HG03457 (cell line): Measurements from ENCODE around the gene GUCY2F.

Experiments
- ATAC-seq: cut with Tn5 transposase; IDR thresholded peaks from one replicate; pipeline ENCODE4 v1.9.1; 2021; ENCODE audit warnings: moderate number of reproducible peaks; ENCODE audit not compliant: unreplicated experiment

Gene GUCY2F

GRCh38 chrX:109481986-109482385 is at the start of gene GUCY2F:
TSS of gene GUCY2F (minus strand) at chrX:109482086. CDS start at chrX:109475936, 6,150 bp downstream.
- ATAC-seq: no peak

- ATAC-seq: no peak
These were observed 37.1 kb upstream of the GUCY2F start for GRCh38 chrX:109519001-109519400.

GRCh38 chrX:109511113-109511512 is 29.2 kb upstream of the GUCY2F start:
- ATAC-seq: no peak

- ATAC-seq: no peak
These were observed 27.0 kb upstream of the GUCY2F start for GRCh38 chrX:109508915-109509314.

- no peak for ATAC-seq
These were observed 19.3 kb upstream of the GUCY2F start for GRCh38 chrX:109501176-109501575.

GRCh38 chrX:109498434-109498833 is 16.5 kb upstream of the GUCY2F start:
- ATAC-seq: no peak

- ATAC-seq: no peak
These were observed 7.3 kb upstream of the GUCY2F start for GRCh38 chrX:109489174-109489573.

- ATAC-seq: no peak
These were observed 5.8 kb upstream of the GUCY2F start for GRCh38 chrX:109487640-109488039.

GRCh38 chrX:109485470-109486340 is 3.8 kb upstream of the GUCY2F start:
- no peak for ATAC-seq

- ATAC-seq: no peak
These were observed 3.0 kb upstream of the GUCY2F start for GRCh38 chrX:109484886-109485285.

GRCh38 chrX:109475174-109475891 is 6.6 kb downstream of the GUCY2F start:
- ATAC-seq: no peak

GRCh38 chrX:109472939-109473735 is 8.7 kb downstream of the GUCY2F start:
- ATAC-seq: no peak

- ATAC-seq: no peak
These were observed 17.7 kb downstream of the GUCY2F start for GRCh38 chrX:109464231-109464630.

GRCh38 chrX:109463784-109464183 is 18.1 kb downstream of the GUCY2F start:
- no peak for ATAC-seq

GRCh38 chrX:109448282-109448938 is 33.5 kb downstream of the GUCY2F start:
- no peak for ATAC-seq

- no peak for ATAC-seq
These were observed 40.6 kb downstream of the GUCY2F start for GRCh38 chrX:109441266-109441665.

GRCh38 chrX:109440475-109440874 is 41.4 kb downstream of the GUCY2F start:
- no peak for ATAC-seq

GRCh38 chrX:109409181-109409580 is 72.7 kb downstream of the GUCY2F start:
- no peak for ATAC-seq

- ATAC-seq: no peak
These were observed 78.0 kb downstream of the GUCY2F start for GRCh38 chrX:109403922-109404321.

- no peak for ATAC-seq
These were observed 82.1 kb downstream of the GUCY2F start for GRCh38 chrX:109399831-109400230.

GRCh38 chrX:109398833-109399232 is 83.1 kb downstream of the GUCY2F start:
- ATAC-seq: no peak
